Measurements from ENCODE around the gene HHATL.
"Not testable (repeated sequence)": the region's sequence is repeated elsewhere in the genome, so short reads cannot be mapped to it uniquely, and the experiment has no call there.

HHATL gene

DNA sequence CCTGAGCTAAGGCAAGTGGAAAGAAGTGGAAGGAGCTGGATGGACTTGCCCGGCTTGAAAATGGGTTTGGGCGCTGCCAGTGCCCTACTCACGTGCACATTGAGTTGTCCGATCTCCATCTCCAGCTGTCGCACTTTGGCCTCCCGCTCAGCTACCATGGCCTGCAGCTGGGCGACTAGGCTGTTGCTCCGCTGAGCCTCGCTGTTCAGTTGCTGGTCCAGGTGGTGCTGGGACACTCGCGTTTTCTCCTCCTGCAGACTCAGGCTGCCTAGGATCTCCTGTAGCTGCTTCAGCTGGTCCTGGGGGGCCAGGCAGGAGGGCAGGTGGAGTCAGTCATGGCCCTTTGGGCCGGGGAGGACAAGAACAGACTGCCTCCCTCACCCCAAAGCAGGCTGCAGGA lies 33.0 kb upstream of the HHATL start:
- in situ Hi-C loops (cut with HindIII; ENCODE audit: low pct_ligation_motif_present, low pct_unique_long_range_greater_than_20kb, low sequenced_read_pairs), result no loop called here

GRCh38 chr3:42735019-42735418 lies 32.4 kb upstream of the HHATL start:
- DNase-seq, result no peak
- in situ Hi-C loops (cut with HindIII; ENCODE audit: low pct_ligation_motif_present, low pct_unique_long_range_greater_than_20kb, low sequenced_read_pairs), result no loop called here

More for the DNA sequence above, 33.0 kb upstream of the HHATL start:
- DNase-seq, result no peak

GRCh38 chr3:42734263-42734860 lies 31.8 kb upstream of the HHATL start:
- in situ Hi-C loops (cut with HindIII; ENCODE audit: low pct_ligation_motif_present, low pct_unique_long_range_greater_than_20kb, low sequenced_read_pairs), result no loop called here
- DNase-seq, result no peak

- in situ Hi-C loops (cut with HindIII; ENCODE audit: low pct_ligation_motif_present, low pct_unique_long_range_greater_than_20kb, low sequenced_read_pairs), result no loop called here
Observed at GRCh38 chr3:42733501-42734262, 31.1 kb upstream of the HHATL start.

GRCh38 chr3:42732829-42733459 lies 30.3 kb upstream of the HHATL start:
- in situ Hi-C loops (cut with HindIII; ENCODE audit: low pct_ligation_motif_present, low pct_unique_long_range_greater_than_20kb, low sequenced_read_pairs), result no loop called here
- no peak for DNase-seq

More at GRCh38 chr3:42733501-42734262, 31.1 kb upstream of the HHATL start:
- DNase-seq, result no peak

DNA sequence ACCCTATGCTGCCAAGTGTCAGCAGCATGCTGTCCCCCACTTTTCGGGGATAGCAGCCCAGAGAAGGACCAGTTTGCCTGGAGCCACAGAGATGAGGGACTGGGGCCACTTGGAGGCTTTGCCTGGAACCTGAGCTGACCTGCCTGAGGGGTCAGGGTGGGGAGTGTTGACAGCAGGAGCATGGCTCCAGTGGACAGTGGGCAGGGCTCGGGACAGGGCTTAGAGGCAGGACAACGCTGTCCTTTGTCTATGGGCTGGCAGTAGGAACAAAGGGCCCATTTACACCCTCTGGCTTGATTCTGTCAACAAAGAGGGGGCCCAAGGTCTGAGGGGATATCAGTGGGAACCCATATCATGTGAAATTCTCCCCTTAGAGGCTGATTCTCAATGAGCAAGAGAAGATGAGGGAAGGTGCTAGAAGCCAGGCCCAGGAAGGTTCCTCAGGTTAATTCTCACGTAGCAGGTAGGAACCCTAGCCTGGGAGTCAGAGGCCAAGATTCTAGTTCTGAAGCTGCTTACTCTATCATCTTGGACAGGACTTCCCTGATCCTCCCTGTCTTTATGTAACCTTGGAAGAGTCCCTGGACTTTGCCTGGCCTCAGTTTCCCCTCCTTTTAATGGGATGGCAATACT lies 29.7 kb upstream of the HHATL start:
- in situ Hi-C loops (cut with HindIII; ENCODE audit: low pct_ligation_motif_present, low pct_unique_long_range_greater_than_20kb, low sequenced_read_pairs), result no loop called here

DNA sequence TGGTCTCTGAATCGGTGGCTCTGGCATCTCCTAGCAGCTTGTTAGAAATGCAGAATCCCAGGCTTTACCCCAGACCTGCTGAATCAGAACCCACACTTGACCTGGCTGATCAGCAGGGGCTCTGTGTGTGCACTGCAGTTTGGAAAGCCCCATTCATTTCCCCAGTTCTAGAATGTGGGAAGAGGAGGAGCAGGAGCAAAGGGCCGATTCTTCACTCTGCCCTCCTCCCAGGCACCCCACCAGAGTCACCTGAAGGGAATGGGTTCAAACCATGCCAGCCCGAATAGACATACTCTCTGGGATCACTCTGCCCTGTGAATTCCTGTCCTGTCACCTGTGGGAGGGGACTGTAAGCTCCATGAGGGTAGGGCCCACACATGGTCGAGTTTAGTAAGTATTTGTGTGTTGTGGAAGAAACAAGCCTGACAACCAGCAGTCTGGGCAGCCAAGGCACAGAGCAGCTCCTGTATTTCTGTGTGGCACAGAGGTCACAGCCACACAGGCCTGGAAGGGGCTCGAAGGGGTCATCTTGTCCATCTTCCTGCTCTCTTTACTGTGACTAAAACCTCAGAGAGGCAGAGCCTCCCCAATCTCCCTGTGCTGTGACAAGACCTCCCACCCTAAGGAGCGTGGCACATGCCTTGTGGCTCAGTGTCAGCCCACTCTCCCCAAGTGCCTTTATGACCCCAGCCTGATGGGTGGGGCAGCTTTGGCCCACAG lies 29.0 kb upstream of the HHATL start:
- in situ Hi-C loops (cut with HindIII; ENCODE audit: low pct_ligation_motif_present, low pct_unique_long_range_greater_than_20kb, low sequenced_read_pairs), result no loop called here

More for the DNA sequence above, 29.7 kb upstream of the HHATL start:
- DNase-seq, result no peak

DNA sequence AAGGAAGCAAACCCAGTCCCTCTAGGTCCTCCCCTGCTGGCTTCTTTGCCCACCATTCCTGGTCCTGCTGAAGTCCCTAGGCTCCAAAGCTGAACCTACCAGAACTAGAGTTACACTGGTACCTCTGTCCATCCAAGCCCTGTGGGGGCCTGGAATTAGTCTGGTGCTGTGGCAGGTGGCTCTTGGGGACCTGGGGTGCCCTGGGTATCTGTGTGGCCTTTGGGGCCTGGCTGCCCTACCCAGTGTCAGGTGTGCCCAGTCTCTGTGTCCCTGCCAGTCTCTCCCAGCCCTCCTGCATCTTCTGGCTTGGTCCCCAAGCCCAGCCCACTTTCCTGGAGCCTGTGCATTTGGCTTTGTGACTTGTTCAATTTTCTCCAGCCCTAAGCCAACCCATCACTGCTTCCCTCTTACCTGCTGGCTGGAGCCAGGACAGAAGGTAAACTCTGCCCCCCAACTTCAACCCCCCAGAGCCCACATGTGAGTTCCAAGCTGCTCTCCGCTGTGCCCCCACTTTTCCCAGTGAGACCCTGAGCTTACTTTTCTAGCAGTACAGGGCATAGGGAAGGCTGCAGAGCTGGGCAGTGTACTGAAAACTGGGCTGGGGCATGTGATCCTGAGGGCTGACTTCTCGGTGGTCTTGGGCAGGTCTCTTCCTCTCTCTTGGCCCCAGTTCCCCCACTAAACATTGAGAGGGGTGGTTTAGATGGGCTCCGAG lies 28.3 kb upstream of the HHATL start:
- no peak for DNase-seq
- in situ Hi-C loops (cut with HindIII; ENCODE audit: low pct_ligation_motif_present, low pct_unique_long_range_greater_than_20kb, low sequenced_read_pairs), result no loop called here

More for the DNA sequence above, 29.0 kb upstream of the HHATL start:
- DNase-seq, result no peak

DNA sequence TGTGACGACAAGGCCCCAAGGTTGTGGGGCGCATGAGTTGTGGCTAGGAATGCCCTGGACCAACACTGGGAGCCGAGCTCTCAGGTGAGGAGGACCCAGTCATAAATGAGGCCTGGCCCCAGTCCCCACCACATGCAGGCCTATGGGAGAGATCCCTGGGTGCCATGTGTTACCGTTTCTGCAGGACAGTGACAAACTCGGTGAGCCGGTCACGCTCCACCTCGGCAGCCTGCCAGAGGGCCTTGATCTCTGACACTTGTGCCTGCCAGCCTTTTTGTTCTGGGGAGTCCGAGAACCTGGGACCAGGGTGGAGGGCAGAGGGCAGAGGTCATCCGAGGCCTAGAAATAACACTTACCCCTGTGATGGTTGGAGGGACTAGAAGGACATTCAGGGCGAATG lies 27.7 kb upstream of the HHATL start:
- in situ Hi-C loops (cut with HindIII; ENCODE audit: low pct_ligation_motif_present, low pct_unique_long_range_greater_than_20kb, low sequenced_read_pairs), result no loop called here
- DNase-seq, result no peak

DNA sequence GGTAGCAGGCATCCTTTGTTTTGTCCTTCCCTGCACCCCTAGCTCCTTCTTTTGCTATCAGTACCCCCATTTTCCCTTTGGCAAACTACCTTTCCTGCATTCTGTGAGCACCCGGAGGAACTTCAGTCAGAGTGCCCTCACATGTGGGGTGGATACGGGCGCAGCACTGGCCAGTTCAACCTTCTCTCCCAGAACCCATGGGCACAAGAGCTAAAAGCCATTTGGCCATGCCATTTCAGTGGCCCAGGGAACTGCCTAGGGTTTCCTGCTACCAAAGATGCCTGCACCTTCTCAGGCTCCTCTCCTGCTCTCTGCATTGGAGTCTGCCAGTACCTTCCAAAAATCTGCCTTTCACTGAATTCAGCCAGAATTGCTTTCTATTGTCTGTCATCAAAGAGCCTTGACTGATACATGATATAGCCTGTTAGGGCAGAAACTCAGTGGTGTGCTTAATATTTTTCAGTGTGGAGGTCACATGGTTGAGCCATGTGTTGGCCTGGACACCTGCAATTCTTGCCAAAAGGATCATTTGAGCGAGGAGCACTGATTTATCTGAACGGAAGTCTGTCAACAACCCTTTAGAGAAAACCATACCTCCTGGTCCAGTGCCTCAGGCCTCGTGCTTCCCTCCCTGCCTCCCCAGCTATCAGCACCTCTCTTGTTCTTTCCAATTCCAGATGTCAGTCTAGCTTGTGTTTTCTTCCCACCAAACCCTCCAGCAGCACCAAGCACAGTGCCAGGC lies 27.0 kb upstream of the HHATL start:
- no peak for DNase-seq
- in situ Hi-C loops (cut with HindIII; ENCODE audit: low pct_ligation_motif_present, low pct_unique_long_range_greater_than_20kb, low sequenced_read_pairs), result no loop called here

- DNase-seq, result no peak
- in situ Hi-C loops (cut with HindIII; ENCODE audit: low pct_ligation_motif_present, low pct_unique_long_range_greater_than_20kb, low sequenced_read_pairs), result no loop called here
Observed at GRCh38 chr3:42728668-42729364, 26.2 kb upstream of the HHATL start.

DNA sequence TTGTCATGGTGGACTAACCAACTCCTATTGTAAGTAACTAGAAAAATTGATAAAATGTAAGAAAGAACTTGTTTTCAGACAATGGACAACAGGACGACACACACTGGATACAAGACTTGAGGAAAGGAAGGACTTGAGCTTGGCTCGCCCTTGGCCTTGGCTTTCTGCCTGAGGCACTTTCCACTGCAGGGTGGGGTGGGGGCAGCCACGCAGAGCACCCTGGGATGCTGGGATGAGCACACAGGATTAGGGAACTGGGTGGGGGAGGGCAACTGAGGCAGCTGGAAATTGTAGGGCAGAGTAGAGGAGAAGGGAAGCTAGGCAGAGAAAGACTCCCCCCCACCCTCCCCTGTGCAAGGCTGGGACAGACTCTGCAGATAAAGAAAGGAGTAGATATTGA lies 25.5 kb upstream of the HHATL start:
- in situ Hi-C loops (cut with HindIII; ENCODE audit: low pct_ligation_motif_present, low pct_unique_long_range_greater_than_20kb, low sequenced_read_pairs), result no loop called here
- DNase-seq, result no peak

DNA sequence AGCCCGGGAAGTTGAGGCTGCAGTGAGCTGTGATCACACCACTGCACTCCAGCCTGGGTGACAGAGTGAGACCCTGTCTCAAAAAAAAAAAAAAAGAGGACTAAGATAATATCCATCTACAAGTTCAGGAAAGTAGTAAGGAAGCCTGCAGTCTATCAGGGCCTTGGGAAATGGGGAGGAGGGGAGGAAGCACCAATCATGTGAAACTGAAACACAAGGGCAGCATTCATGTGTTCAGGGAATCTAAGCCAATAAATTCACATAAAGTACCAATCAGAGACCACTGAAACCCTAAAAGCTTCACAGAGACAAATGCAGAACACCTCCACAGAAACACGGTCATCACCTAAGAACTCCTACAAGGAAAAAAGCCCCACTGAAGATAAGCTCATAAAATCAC lies 22.9 kb upstream of the HHATL start:
- no peak for DNase-seq

DNA sequence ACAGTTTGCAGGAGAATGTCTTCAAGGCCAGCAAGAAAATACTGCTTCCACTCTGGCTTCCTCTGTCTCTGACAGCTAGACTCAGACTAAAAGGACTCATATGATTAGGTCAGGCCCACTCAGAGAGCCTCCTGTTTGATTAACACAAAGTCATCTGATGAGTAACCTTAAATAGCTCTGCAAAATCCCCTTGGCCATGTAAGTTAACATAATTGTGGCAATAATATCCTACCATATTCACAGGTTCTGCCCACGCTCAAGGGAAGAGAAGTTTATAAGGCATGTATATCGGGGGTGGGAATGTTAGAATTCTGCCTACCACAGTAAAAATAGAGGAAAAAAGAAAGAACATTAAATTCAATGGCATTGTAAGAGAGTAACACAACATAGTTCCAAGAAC lies 20.6 kb upstream of the HHATL start:
- in situ Hi-C loops (cut with HindIII; ENCODE audit: low pct_ligation_motif_present, low pct_unique_long_range_greater_than_20kb, low sequenced_read_pairs), result no loop called here
- DNase-seq, result no peak

More for the DNA sequence above, 22.9 kb upstream of the HHATL start:
- in situ Hi-C loops (cut with HindIII; ENCODE audit: low pct_ligation_motif_present, low pct_unique_long_range_greater_than_20kb, low sequenced_read_pairs), result no loop called here

DNA sequence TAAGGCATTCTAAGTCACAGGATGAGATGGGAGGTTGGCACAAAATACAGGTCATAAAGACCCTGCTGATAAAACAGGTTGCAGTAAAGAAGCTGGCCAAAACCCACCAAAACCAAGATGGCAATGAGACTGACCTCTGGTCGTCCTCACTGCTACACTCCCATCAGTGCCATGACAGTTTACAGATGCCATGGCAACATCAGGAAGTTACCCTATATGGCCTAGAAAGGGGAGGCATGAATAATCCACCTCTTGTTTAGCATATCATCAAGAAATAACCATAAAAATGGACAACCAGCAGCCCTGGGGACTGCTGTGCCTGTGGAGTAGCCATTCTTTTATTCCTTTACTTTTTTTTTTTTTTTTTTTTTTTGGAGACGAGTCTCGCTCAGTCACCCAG lies 19.8 kb upstream of the HHATL start:
- in situ Hi-C loops (cut with HindIII; ENCODE audit: low pct_ligation_motif_present, low pct_unique_long_range_greater_than_20kb, low sequenced_read_pairs); DNase-seq: not testable (repeated sequence)

GRCh38 chr3:42721690-42722089 lies 19.1 kb upstream of the HHATL start:
- in situ Hi-C loops (cut with HindIII; ENCODE audit: low pct_ligation_motif_present, low pct_unique_long_range_greater_than_20kb, low sequenced_read_pairs), result no loop called here
- DNase-seq, result no peak

- DNase-seq, result no peak
- in situ Hi-C loops (cut with HindIII; ENCODE audit: low pct_ligation_motif_present, low pct_unique_long_range_greater_than_20kb, low sequenced_read_pairs), result no loop called here
Observed at GRCh38 chr3:42720126-42720525, 17.5 kb upstream of the HHATL start.

All from ACHN (cell line).